ENCODE measurements around the gene DNAJC1. TPM values are rescaled to one million over a fixed set of nuclear protein-coding genes. Genes with fewer than 3 reads are reported as not detected.

The DNAJC1 gene
- total and polyA plus RNA-seq, 2 of the 4 experiments (the other 2 are of a cell fraction): 12.7 to 13.3 TPM

- POLR2A ChIA-PET (ENCODE audit: unreplicated experiment): no interaction called here
- dilution Hi-C loops (cut with HindIII; ENCODE audit: low sequenced_read_pairs, unreplicated experiment): no loop called here
Measured at GRCh38 chr10:21830037-21830436, 173.5 kb downstream of the DNAJC1 start.

More at GRCh38 chr10:21830037-21830436, 173.5 kb downstream of the DNAJC1 start:
- ATAC-seq (ENCODE audit: low read depth): no peak
- Histone ChIP-seq H3K9me1 (ENCODE audit: insufficient read depth, low read length) (no peaks in the 10 kb centered on the region), H3K9me3 (ENCODE audit: control insufficient read depth, insufficient read depth, low read length) (peaks cover 19% of the 10 kb centered on the region), H3K27ac (ENCODE audit: insufficient read depth, low read length) (no peak overlapping the region), H3K4ac (ENCODE audit: low read depth, low read length) (no peak overlapping the region), H3K79me1 (ENCODE audit: low read depth in 1 of 2, low read length in 2 of 2) (no peaks in the 10 kb centered on the region), H2AFZ (replicated peaks; ENCODE audit: low read length, poor library complexity) (no peak overlapping the region), H2BK120ac (ENCODE audit: low read depth, low read length) (no peak overlapping the region), H2AK9ac (replicated peaks; ENCODE audit: low read depth, low read length, poor library complexity) (no peak overlapping the region), H4K8ac (ENCODE audit: low read depth in 2 of 2, low read length in 2 of 2) (no peak overlapping the region), H3K4me1 (ENCODE audit: control insufficient read depth, insufficient read depth, low read length) (no peaks in the 10 kb centered on the region), H3K9ac (ENCODE audit: low read depth, low read length) (no peak overlapping the region), H3K4me2 (ENCODE audit: low read depth, low read length) (no peak overlapping the region), H2AK5ac (ENCODE audit: low read depth, low read length) (no peak overlapping the region), H3K4me3 (ENCODE audit: insufficient read depth, low read depth, low read length) (no peak overlapping the region), H2BK20ac (ENCODE audit: low read depth, low read length) (no peak overlapping the region), H2BK15ac (ENCODE audit: low read depth, low read length) (no peak overlapping the region), H3K27me3 (ENCODE audit: control insufficient read depth, insufficient read depth, low read length) (no peaks in the 10 kb centered on the region), H3K14ac (replicated peaks; ENCODE audit: low read depth, low read length) (no peak overlapping the region), H3K56ac (ENCODE audit: extremely low read depth, insufficient read depth, low read length) (no peak overlapping the region), H4K91ac (ENCODE audit: insufficient read depth, low read depth, low read length) (no peak overlapping the region), H3K36me3 (ENCODE audit: control insufficient read depth, insufficient read depth, low read length) (no peaks in the 10 kb centered on the region), H4K20me1 (ENCODE audit: insufficient read depth, low read length) (no peaks in the 10 kb centered on the region), H3K18ac (ENCODE audit: low read depth, low read length) (no peak overlapping the region), H4K5ac (ENCODE audit: low read depth, low read length) (no peak overlapping the region), H2BK5ac (ENCODE audit: low read depth, low read length, poor library complexity, severe bottlenecking) (no peak overlapping the region), H3K23ac (ENCODE audit: low read depth, low read length) (no peak overlapping the region)
- BruUV-seq (replicated peaks): no TSS peak
- intact Hi-C loops (cut with micrococcal nuclease) (no loop called here), in situ Hi-C loops (cut with MboI; ENCODE audit: low sequenced_read_pairs) (no loop called here)
- CTCF ChIA-PET: no interaction called here
- DNase-seq: no peak
- TF ChIP-seq MAZ (IDR thresholded peaks at IDR 0.05; ENCODE audit: borderline replicate concordance, low read depth, low read length) (no peak), NFE2L2 (IDR thresholded peaks at IDR 0.05; ENCODE audit: low read depth, low read length) (no peak), BHLHE40 (IDR thresholded peaks at IDR 0.05; ENCODE audit: low read depth, low read length) (no peak), ELK1 (IDR thresholded peaks at IDR 0.05; ENCODE audit: borderline replicate concordance, low read depth, low read length) (no peak), POLR2A (IDR thresholded peaks at IDR 0.05; ENCODE audit: low read depth, low read length) (no peak), RFX5 (IDR thresholded peaks at IDR 0.05; ENCODE audit: low read depth, low read length) (no peak)

All from IMR-90 (cell line).